Mesodermal cell (in vitro differentiated cells): ENCODE measurements around the gene SDK1.
"Not testable (repeated sequence)": the region's sequence is repeated elsewhere in the genome, so short reads cannot be mapped to it uniquely, and the experiment has no call there.

Experiments
- H3K27ac ChIP-seq: 2 replicates; pipeline ENCODE4 v1.7.0; 2013; ENCODE audit warnings: mild to moderate bottlenecking, low read depth, low read length, moderate library complexity; ENCODE audit not compliant: severe bottlenecking
- H3K36me3 ChIP-seq: 2 replicates; pipeline ENCODE4 v1.7.1; 2013; ENCODE audit warnings: mild to moderate bottlenecking, low read length, moderate library complexity; ENCODE audit not compliant: control insufficient read depth, insufficient read depth
- H3K4me1 ChIP-seq: one replicate; pipeline ENCODE4 v1.7.1; 2013; ENCODE audit warnings: mild to moderate bottlenecking, low read length; ENCODE audit not compliant: insufficient read depth, control insufficient read depth, poor library complexity, severe bottlenecking
- H3K4me3 ChIP-seq: 2 replicates; pipeline ENCODE4 v1.7.0; 2013; ENCODE audit warnings: low read length, control low read depth, mild to moderate bottlenecking; ENCODE audit not compliant: insufficient read depth, poor library complexity, severe bottlenecking; ENCODE audit errors: extremely low read depth
- H3K9me3 ChIP-seq: 2 replicates; pipeline ENCODE4 v1.7.1; 2013; ENCODE audit warnings: mild to moderate bottlenecking, low read length, moderate library complexity; ENCODE audit not compliant: control insufficient read depth
- WGBS, 2 experiments: methylation state at CpG; one replicate each; pipeline ENCODE4 v1.1.5; 2013; ENCODE audit warnings: missing lambda C conversion rate in 2 of 2; ENCODE audit not compliant: insufficient coverage in 2 of 2; 5-methylcytosine and 5-hydroxymethylcytosine counted together

SDK1 gene

DNA sequence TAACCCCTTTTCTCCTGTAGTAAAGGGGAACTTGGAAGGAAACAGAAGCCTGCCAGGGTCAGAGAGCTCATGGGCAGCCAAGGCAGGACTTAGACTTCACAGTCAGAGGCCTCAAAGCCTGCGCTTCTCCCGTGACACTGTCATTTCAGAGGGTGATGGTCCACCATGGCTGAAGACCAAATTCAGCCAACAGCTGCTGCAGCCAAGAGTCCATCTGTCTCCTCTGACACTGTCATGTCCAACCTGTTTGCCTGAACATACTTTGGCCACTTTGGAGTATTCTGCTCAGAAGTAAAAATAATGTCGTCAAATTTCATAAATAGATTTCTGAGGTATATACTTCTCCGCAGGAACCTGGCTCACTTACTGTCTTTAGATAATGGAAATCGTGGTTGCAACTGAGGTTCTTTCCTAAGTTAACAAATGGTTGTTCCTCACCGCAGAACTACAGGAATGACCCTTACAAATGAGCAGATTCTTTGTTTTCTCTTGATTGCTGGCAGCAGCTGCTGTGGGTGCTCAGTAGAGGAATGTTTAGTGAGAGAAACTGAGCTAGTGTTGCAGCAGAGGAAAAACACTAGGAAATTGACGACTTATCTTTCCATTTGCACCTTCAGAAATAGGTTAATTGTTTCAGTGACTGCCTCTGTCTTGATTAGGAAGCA lies 626.5 kb downstream of the SDK1 start:
- Histone ChIP-seq H3K9me3 (no peaks in the 10 kb centered on the region), H3K4me3 (no peak overlapping the region), H3K36me3 (no peaks in the 10 kb centered on the region), H3K4me1 (peaks cover 11% of the 10 kb centered on the region), H3K27ac (no peak overlapping the region)
- WGBS, 2 experiments = 90% methylated on average over 5 to 6 of the region's 7 CpGs

DNA sequence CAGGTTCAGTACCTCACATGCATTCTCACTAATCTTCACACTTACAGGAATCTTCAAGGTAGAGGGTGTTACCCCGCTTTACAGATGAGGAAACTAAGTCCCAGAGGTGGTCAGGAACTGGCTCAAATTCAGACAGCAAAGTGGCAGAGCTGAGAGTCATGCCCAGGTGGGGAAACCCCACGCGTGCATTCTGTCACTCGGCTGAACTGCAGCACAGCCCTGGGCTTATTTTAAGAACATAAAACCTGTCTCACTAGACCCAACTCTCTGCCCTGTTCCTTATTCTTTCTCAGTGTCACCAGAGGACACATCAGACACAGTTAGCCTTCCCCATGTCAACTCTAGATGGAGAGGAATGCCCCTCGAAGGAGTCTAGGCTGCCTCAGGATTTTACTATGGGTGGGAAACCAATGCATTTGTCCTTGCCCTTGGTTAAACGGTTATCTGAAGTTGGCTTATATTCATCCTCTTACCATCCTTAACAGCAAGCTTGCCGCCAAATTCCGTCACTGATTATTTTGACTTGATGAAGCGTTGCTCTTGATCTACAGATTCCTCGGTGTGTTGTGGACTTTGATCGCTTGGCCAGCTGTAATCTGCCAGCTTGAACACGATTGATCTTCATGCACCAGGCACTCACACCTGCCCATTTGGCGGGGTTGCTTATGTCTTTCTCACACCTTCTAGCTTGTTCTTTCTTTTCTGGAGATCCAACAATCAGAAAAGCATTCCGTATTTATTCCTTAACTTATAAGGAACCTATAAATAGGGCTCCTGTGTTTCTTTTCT lies 627.9 kb downstream of the SDK1 start:
- H3K4me3 ChIP-seq = no peak overlapping the region
- no peaks in the 10 kb centered on the region for H3K9me3 ChIP-seq
- no peaks in the 10 kb centered on the region for H3K36me3 ChIP-seq
- H3K4me1 ChIP-seq = peaks cover 11% of the 10 kb centered on the region
- H3K27ac ChIP-seq = no peak overlapping the region
- WGBS, 2 experiments = 93 to 97% methylated on average over 11 to 12 of the region's 14 CpGs

DNA sequence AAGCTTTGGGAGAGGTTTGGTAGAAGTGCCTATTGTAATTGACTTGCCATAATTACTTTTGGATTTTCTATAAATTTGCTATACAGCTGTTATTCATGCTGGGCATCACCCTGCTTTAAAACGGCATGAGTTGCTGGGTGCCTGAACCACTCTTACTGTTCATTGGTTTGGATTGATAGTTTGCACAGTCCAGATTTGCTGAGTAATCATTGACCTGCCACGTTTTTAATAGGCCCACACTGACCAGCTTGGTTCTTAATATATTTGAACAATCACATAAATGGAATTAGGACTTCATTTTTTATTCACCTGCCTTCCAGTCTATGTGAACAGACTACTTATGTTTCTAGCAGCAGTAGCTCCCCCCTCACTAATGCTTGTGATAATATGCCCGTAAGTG lies 630.8 kb downstream of the SDK1 start:
- WGBS, 2 experiments = 86% methylated on average over 1 of the region's 3 CpGs; no CpG with 5 or more reads in 1 of the 2 experiments
- no peaks in the 10 kb centered on the region for H3K4me1 ChIP-seq
- H3K4me3 ChIP-seq = no peak overlapping the region
- no peaks in the 10 kb centered on the region for H3K36me3 ChIP-seq
- H3K27ac ChIP-seq = no peak overlapping the region
- H3K9me3 ChIP-seq = peaks cover 8% of the 10 kb centered on the region

DNA sequence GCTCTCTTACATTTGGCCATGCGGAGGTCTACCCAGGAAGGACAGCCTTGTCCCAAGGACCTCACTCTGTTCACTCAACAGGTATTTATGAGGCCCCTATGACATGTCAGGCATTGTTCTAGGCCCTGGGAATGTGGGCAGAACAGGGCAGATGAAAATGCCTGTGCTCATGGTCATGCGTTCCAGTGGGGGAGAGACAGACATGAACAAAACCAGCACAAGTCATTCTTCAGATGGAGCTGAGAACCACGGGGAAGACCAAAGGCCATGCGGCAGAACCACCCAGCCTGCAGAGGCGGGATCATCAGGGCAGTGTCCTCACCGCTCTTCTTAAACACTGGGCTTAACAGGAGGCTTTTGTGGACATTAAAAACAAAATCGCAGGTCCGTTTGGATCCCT lies 636.1 kb downstream of the SDK1 start:
- H3K4me3 ChIP-seq = no peak overlapping the region
- H3K9me3 ChIP-seq = peaks cover 8% of the 10 kb centered on the region
- WGBS, 2 experiments = 94 to 100% methylated on average over 8 of the region's 8 CpGs

DNA sequence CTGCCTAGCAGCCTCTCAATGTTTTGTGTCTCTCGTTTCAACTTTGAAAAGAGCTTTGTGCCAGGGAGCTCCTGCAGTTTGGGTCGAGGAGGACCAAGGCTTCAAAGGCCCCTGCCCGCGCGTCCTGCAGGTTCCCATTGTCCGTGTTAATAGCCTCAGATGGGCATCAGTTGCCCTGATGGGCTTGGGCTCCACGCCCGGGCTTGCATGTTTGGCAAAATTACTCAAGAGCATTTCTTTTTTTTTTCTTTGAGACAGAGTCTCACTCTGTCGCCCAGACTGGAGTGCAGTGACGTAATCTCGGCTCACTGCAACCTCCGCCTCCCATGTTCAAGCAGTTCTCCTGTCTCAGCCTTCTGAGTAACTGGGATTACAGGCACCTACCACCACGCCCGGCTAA lies 636.6 kb downstream of the SDK1 start:
- Histone ChIP-seq H3K36me3 (no peaks in the 10 kb centered on the region), H3K9me3 (peaks cover 8% of the 10 kb centered on the region), H3K4me3 (no peak overlapping the region), H3K27ac (no peak overlapping the region), H3K4me1 (no peaks in the 10 kb centered on the region)
- 88 to 91% methylated on average over 11 to 14 of the region's 14 CpGs for WGBS, 2 experiments

More for the DNA sequence above, 636.1 kb downstream of the SDK1 start:
- Histone ChIP-seq H3K4me1 (no peaks in the 10 kb centered on the region), H3K36me3 (no peaks in the 10 kb centered on the region), H3K27ac (no peak overlapping the region)

DNA sequence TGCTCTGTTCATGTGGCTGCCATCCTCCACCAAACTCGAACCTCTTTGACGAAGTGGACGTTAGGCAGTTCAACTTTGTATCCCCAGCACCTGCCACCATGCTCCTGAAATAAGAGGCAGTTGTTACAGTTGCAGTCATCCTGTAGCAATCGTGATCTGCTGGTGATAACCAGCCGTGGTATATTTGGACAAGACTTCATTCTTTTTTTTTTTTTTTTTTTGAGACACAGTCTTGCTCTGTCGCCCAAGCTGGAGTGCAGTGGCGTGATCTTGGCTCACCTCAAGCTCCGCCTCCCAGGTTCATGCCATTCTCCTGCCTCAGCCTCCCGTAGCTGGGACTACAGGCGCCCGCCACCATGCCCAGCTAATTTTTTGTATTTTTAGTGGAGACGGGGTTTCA lies 640.7 kb downstream of the SDK1 start:
- not testable (repeated sequence) for H3K9me3 ChIP-seq, H3K4me1 ChIP-seq, H3K36me3 ChIP-seq, H3K27ac ChIP-seq, H3K4me3 ChIP-seq
- 95 to 98% methylated on average over 5 to 9 of the region's 12 CpGs for WGBS, 2 experiments

DNA sequence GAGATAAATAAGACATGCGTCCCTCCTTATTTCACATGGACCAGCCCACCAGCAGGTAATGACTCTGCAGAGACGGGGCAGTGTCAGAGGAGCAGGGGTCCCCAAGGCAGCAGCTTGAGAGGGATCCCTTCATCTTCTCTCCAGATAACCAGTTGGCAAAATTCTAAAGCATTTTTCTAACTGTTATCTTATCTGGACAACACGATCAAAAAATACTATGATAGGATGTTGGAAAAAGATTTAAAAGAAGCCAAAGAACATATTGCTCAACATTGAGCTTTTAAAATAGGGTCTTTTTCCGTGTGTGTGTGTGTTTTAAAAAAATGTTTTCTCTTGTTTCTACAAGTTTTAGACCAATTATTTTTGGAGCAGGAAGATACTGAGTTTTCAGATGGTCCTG lies 641.2 kb downstream of the SDK1 start:
- H3K27ac ChIP-seq = no peak overlapping the region
- H3K36me3 ChIP-seq = no peaks in the 10 kb centered on the region
- no peaks in the 10 kb centered on the region for H3K9me3 ChIP-seq
- H3K4me1 ChIP-seq = no peaks in the 10 kb centered on the region
- H3K4me3 ChIP-seq = no peak overlapping the region
- 93 to 100% methylated on average over 2 of the region's 4 CpGs for WGBS, 2 experiments

DNA sequence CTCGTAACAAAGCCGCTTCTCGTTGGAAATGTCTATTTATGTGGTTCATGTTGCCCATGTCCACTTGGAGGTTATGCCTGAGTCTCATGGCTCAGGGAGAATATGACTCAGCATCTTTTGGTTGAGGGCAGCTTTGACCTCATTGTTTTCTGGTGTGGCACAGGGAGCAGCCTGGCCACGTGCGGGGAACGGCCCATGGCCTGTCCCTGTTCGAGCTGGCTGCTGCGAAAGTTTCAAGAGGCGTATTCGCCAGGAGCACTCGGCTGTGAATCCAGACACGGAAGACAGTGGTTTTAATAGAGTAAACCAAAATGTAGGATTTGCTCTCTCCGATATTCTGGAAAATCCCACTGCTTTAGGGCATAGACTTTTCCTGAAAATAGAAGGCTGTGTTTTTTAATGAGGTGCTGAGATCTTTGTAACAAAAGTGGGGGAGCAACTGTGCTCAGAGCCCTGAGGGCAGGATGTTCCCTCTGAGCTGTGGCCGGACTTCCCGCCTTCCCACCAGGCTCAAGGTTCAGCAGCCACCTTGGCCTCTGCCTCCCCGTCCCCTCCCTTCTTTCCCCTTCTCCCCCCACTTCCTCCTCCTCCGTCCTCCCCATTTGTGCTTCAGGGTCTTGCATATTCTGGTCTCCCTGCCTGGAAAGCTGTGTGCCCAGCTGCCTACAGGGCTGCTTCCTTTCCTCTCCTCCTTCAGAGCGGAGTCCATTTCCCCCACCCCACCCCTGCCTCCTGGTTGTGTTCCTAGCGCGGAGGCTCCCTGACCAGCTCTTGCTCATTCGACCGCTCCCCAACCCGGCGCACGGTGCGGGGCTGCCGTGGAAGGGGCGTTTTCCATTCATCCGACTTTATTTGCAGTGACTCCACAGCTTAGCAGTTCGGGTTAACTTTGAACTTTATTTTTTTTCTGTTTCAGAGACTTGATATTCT lies 642.0 kb downstream of the SDK1 start:
- H3K4me1 ChIP-seq = no peaks in the 10 kb centered on the region
- H3K36me3 ChIP-seq = no peaks in the 10 kb centered on the region
- 93 to 94% methylated on average over 16 to 23 of the region's 30 CpGs for WGBS, 2 experiments
- H3K4me3 ChIP-seq = no peak overlapping the region
- H3K27ac ChIP-seq = no peak overlapping the region
- H3K9me3 ChIP-seq = no peaks in the 10 kb centered on the region

DNA sequence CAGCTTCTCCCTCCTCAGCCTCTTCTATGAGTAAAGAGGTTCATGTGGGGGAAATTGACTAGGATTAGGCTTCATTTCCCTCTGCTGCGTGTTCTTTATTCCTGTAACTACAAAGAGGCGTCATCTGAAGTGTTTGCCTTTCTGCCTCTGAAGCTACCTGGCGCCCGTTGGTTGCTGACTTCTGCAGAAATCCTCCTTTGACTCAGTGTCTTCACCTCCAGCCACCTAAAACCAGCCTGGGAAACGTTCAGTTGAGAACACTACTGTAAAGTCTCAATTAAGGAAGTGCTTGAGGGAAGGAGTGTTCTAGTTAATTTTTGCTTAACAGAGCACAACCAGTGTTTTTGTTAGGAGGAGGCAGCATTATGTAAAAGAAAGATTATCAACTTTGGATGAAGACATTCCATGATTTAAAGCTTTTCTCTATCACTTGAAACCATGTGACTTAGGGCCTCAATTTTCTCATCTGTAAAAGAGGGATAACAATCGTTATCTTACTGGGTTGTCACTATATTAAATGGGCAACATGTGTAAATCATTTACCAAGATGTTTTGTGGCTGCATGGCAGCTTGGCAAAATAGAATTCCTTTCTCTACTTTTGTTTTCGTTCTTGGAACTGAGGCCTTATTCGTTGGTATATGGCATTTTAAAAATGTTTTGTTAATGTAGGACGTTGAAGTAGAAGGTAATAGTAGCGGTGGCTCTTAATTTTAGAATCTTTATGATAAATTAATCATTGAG lies 642.9 kb downstream of the SDK1 start:
- H3K27ac ChIP-seq = no peak overlapping the region
- no peaks in the 10 kb centered on the region for H3K4me1 ChIP-seq
- H3K9me3 ChIP-seq = no peaks in the 10 kb centered on the region
- H3K36me3 ChIP-seq = no peaks in the 10 kb centered on the region
- no peak overlapping the region for H3K4me3 ChIP-seq
- WGBS, 2 experiments = 79 to 92% methylated on average over 4 to 7 of the region's 10 CpGs

DNA sequence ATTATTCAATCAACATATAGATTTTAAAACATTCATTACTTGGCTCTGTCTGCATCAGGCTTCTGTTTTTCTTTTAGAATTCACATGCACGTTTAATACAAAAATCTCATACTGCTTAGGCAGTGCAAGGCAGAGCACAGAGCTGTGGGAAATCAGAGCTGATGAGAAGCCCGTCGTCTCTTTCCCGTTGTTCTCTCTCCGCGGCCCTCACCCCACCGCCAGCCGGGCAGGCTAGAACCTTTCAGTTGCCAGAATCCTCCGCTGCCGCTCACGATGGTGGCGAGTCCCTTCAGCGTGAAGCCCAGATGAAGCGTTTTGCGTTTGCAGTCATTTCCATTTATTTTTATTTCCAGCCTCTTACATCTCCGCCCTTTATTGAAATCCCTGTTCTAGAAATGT lies 648.2 kb downstream of the SDK1 start:
- H3K9me3 ChIP-seq = no peaks in the 10 kb centered on the region
- no peaks in the 10 kb centered on the region for H3K4me1 ChIP-seq
- no peaks in the 10 kb centered on the region for H3K36me3 ChIP-seq
- 89 to 90% methylated on average over 8 to 11 of the region's 16 CpGs for WGBS, 2 experiments
- no peak overlapping the region for H3K4me3 ChIP-seq
- no peak overlapping the region for H3K27ac ChIP-seq
